Astrocyte (in vitro differentiated cells and primary cell): Measurements from ENCODE around the gene RNF166. TPM values are rescaled to one million over a fixed set of nuclear protein-coding genes. Genes with fewer than 3 reads are reported as not detected.

ENCODE experiments used
- DNase-seq: peaks from one replicate; pipeline ENCODE4 v3.0.0-alpha.2; 2010; ENCODE audit warnings: low read depth
- FAIRE-seq: peaks from 2 replicates; lab custom pipeline; 2011; peaks lifted over from hg19 to GRCh38; lab: Jason Lieb, UNC
- H2AFZ ChIP-seq: 2 replicates; pipeline ENCODE4 v1.6.0; 2012; ENCODE audit warnings: low read depth, low read length, inconsistent platforms
- H3K27ac ChIP-seq: 2 replicates; pipeline ENCODE4 v1.5.1; 2011; ENCODE audit warnings: low read depth, low read length, inconsistent platforms
- H3K27me3 ChIP-seq: 2 replicates; pipeline ENCODE4 v1.6.0; 2011; ENCODE audit warnings: low read length, inconsistent platforms; ENCODE audit not compliant: insufficient read depth
- H3K36me3 ChIP-seq: 2 replicates; pipeline ENCODE4 v1.5.1; 2011; ENCODE audit warnings: low read length, inconsistent platforms; ENCODE audit not compliant: insufficient read depth
- H3K4me1 ChIP-seq: 2 replicates; pipeline ENCODE4 v1.5.1; 2011; ENCODE audit warnings: low read length, inconsistent platforms; ENCODE audit not compliant: insufficient read depth
- H3K4me2 ChIP-seq: 2 replicates; pipeline ENCODE4 v1.6.0; 2012; ENCODE audit warnings: low read length, inconsistent platforms
- H3K4me3 ChIP-seq: 2 replicates; pipeline ENCODE4 v1.5.1; 2011; ENCODE audit warnings: low read depth, mild to moderate bottlenecking, low read length, inconsistent platforms; ENCODE audit not compliant: insufficient read depth
- H3K79me2 ChIP-seq: 2 replicates; pipeline ENCODE4 v1.6.0; 2012; ENCODE audit warnings: mild to moderate bottlenecking, low read length, inconsistent platforms; ENCODE audit not compliant: insufficient read depth
- H3K9ac ChIP-seq: 2 replicates; pipeline ENCODE4 v1.6.0; 2012; ENCODE audit warnings: mild to moderate bottlenecking, low read length, inconsistent platforms
- H3K9me3 ChIP-seq: 2 replicates; pipeline ENCODE4 v1.5.1; 2012; ENCODE audit warnings: low read depth, mild to moderate bottlenecking, low read length, inconsistent platforms; ENCODE audit not compliant: insufficient read depth
- H4K20me1 ChIP-seq: 2 replicates; pipeline ENCODE4 v1.6.0; 2012; ENCODE audit warnings: low read length, inconsistent platforms; ENCODE audit not compliant: insufficient read depth
- H3K27ac Mint-ChIP-seq: one replicate; pipeline ENCODE4 v1.8.0; 2021; ENCODE audit warnings: mild to moderate bottlenecking, mixed read lengths; ENCODE audit not compliant: unreplicated experiment
- H3K27me3 Mint-ChIP-seq: one replicate; pipeline ENCODE4 v1.8.0; 2021; ENCODE audit warnings: low read depth, mixed read lengths; ENCODE audit not compliant: unreplicated experiment
- H3K36me3 Mint-ChIP-seq: one replicate; pipeline ENCODE4 v1.8.0; 2021; ENCODE audit warnings: low read depth, mixed read lengths; ENCODE audit not compliant: unreplicated experiment
- H3K4me1 Mint-ChIP-seq: one replicate; pipeline ENCODE4 v1.8.0; 2021; ENCODE audit warnings: low read depth, mixed read lengths; ENCODE audit not compliant: unreplicated experiment
- H3K4me3 Mint-ChIP-seq: one replicate; pipeline ENCODE4 v1.8.0; 2021; ENCODE audit warnings: mild to moderate bottlenecking, moderate library complexity, mixed read lengths; ENCODE audit not compliant: unreplicated experiment
- H3K9me3 Mint-ChIP-seq: one replicate; pipeline ENCODE4 v1.8.0; 2021; ENCODE audit warnings: mild to moderate bottlenecking, mixed read lengths; ENCODE audit not compliant: unreplicated experiment
- CTCF ChIP-seq: IDR thresholded peaks from 2 replicates; pipeline ENCODE4 v1.5.1; 2011; ENCODE audit warnings: low read depth, mild to moderate bottlenecking, inconsistent platforms, low read length, moderate library complexity; ENCODE audit not compliant: insufficient read depth
- EZH2 ChIP-seq: IDR thresholded peaks from 2 replicates; pipeline ENCODE4 v1.6.1; 2012; ENCODE audit warnings: mild to moderate bottlenecking, low read length, inconsistent platforms; ENCODE audit not compliant: insufficient read depth
- total RNA-seq: library from RNA; stranded (reverse); gene quantifications from 2 replicates; pipeline ENCODE4 v1.2.1, GENCODE V29; 2021

The RNF166 gene
- total RNA-seq, 1 donor from 2014 or later: 15.4 TPM

DNA sequence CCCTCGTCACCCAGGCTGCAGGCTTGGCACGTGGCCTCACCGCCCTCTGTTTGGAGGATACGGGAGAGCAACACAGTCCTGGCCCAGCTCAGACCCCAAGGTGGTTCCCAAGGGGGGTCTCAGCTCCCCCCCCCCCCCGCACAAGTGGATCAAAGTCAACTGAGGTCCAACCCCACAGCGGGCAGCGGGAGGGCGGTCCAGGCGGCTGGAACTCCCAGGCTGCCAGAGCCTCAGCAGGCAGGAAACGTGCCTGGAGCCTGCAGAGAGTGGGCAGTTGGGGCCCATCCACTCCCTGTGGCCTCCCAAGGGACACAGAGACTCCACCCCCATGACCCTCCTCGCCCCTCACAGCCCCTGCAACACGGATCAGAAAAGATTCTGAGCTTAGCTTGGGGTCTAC, 42.2 kb upstream of the RNF166 start:
- Histone ChIP-seq H3K4me1 (no peaks in the 10 kb centered on the region), H3K4me2 (no peak overlapping the region), H3K9me3 (no peaks in the 10 kb centered on the region), H3K27ac (no peak overlapping the region), H2AFZ (no peak overlapping the region), H3K9ac (no peak overlapping the region), H3K79me2 (peaks cover 71% of the 10 kb centered on the region), H4K20me1 (peaks cover 78% of the 10 kb centered on the region), H3K27me3 (no peaks in the 10 kb centered on the region), H3K4me3 (no peak overlapping the region), H3K36me3 (peaks cover 5% of the 10 kb centered on the region)
- Mint-ChIP-seq H3K36me3 (peaks cover 2% of the 10 kb centered on the region), H3K9me3 (no peaks in the 10 kb centered on the region), H3K27me3 (no peaks in the 10 kb centered on the region), H3K4me3 (no peak overlapping the region), H3K4me1 (no peaks in the 10 kb centered on the region), H3K27ac (peak overlapping the region; percentile 26)
- FAIRE-seq (no peak), DNase-seq (no peak)
- TF ChIP-seq CTCF (no peak), EZH2 (no peak)

DNA sequence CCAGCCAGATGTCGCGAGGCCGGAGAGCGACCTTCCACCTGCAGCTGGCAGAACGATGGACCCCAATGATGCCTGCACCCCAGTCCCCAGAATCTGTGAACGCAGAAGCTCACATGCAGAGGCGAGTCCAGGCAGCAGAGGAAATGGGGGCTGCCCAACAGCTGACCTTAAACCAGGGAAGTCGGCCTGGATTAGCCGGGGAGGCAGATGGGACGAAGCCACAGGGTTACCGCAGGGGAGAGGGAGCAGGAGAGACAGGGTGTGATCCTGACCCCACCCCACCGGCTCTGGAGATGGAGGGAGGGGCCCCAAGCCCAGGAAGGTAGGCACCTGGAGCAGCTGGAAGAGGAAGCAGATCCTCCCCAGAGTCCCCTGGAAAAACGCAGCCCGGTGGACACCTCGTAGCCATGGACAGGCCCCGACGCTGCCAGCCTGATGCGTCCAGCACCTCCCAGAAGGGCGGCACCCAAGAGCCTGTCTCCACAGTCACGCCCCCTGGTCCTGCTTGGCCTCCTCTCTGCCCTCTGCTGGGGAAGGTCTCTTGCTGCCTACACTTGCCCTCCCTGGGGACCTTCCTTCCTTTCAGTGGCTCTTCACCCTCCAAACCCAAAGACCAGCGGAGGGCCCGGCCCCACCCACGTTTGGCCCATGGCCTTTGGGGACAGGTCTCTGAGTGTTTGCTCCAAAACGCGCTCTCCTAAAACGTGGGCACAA, 41.5 kb upstream of the RNF166 start:
- peaks cover 74% of the 10 kb centered on the region for H3K79me2 ChIP-seq
- no peak overlapping the region for H3K9ac ChIP-seq
- no peaks in the 10 kb centered on the region for H3K27me3 ChIP-seq
- FAIRE-seq (no peak), DNase-seq (no peak)
- H3K4me1 ChIP-seq: no peaks in the 10 kb centered on the region
- Mint-ChIP-seq H3K4me3 (no peak overlapping the region), H3K4me1 (no peaks in the 10 kb centered on the region), H3K27me3 (no peaks in the 10 kb centered on the region), H3K9me3 (no peaks in the 10 kb centered on the region), H3K27ac (peak overlapping the region; percentile 26), H3K36me3 (peaks cover 2% of the 10 kb centered on the region)
- peaks cover 81% of the 10 kb centered on the region for H4K20me1 ChIP-seq
- H3K4me3 ChIP-seq: no peak overlapping the region
- H2AFZ ChIP-seq: no peak overlapping the region
- H3K36me3 ChIP-seq: peaks cover 5% of the 10 kb centered on the region
- TF ChIP-seq CTCF: no peak
- TF ChIP-seq EZH2: no peak
- no peak overlapping the region for H3K27ac ChIP-seq
- no peak overlapping the region for H3K4me2 ChIP-seq
- H3K9me3 ChIP-seq: no peaks in the 10 kb centered on the region

DNA sequence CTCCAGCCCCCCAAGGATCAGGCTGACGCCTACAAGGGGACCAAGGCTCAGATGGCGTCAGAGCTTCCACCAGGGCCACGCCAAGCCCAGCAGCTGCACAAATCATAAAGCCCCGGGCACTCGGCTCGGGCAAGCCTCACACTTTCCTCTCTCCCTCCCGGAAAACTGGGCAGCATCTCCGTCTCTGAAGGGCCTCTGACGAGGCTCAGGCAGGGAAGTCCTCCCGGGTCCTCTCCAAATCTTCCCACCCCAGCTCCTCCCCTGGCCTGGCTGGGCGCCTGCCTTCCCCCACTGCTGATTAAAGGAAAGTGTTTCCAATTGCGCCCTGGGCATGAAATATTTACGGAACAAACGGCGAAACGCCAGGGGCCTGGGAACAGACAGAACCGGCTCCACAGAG, 40.3 kb upstream of the RNF166 start:
- Mint-ChIP-seq H3K4me3 (no peak overlapping the region), H3K36me3 (peaks cover 2% of the 10 kb centered on the region), H3K4me1 (no peaks in the 10 kb centered on the region), H3K27me3 (no peaks in the 10 kb centered on the region), H3K27ac (no peak overlapping the region), H3K9me3 (no peaks in the 10 kb centered on the region)
- FAIRE-seq: no peak
- Histone ChIP-seq H3K36me3 (no peaks in the 10 kb centered on the region), H3K4me2 (no peak overlapping the region), H2AFZ (no peak overlapping the region), H3K79me2 (peaks cover 66% of the 10 kb centered on the region), H3K27ac (no peak overlapping the region), H3K9ac (no peak overlapping the region), H4K20me1 (peaks cover 79% of the 10 kb centered on the region), H3K4me1 (no peaks in the 10 kb centered on the region), H3K9me3 (no peaks in the 10 kb centered on the region), H3K27me3 (no peaks in the 10 kb centered on the region), H3K4me3 (no peak overlapping the region)
- no peak for DNase-seq
- no peak for TF ChIP-seq EZH2
- TF ChIP-seq CTCF: no peak
